ENCODE measurements around the gene SSBP3.

SSBP3 gene

GRCh38 chr1:54409156-54410142 lies 3.3 kb upstream of the SSBP3 start:
- no peak for DNase-seq

- peak; percentile 79 to 89 for DNase-seq
These were observed 2.2 kb upstream of the SSBP3 start for GRCh38 chr1:54408147-54409066.

DNA sequence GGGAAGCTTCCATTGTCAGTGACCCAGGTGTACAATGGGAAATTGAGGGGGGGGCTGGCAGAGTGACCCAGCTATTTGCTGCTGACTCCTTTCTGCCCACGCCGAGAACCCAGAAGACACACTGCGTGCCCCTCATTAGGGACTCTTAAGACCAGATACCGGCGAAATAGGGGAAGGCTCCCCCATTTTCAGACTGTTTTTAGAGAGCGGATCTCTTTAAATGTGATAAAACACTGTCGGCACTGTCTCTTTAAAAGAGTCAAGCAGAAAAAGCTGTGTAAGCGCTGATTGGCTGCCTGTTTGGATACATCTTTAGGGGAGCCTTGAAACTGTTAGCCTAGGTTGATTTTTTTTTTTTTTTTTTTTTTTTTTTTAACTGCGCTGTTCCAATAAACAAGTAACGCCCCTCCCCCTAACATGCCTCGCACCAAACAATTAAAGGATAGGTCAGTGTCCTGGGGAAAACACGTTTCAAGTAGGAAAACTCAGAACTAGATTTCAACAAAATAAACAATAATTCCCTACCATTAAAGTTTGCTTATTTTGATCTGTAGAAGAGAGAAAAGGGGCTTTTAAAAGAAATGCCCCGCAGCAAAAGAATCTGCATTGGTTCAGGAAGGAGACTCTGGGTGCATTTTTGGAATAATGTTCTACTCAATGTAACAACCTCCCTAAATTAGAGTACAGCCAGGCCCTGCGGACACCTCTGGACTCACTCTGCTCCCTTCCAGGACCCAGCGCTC lies 1.4 kb upstream of the SSBP3 start:
- DNase-seq, result peak; percentile 88 to 93

DNA sequence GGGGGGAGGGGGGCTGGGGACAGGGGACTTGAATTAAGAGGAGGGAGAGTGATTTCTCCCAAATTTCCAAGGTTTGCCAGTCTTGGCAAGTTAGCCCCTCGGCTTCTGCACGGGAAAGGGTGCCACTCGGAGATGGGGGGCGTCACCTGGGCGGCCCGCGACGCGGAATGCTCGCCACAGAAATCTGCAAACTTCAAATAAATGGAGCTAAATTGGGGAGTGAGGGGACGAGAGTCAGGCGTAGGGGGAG lies 885 bp upstream of the SSBP3 start:
- no peak for DNase-seq

DNA sequence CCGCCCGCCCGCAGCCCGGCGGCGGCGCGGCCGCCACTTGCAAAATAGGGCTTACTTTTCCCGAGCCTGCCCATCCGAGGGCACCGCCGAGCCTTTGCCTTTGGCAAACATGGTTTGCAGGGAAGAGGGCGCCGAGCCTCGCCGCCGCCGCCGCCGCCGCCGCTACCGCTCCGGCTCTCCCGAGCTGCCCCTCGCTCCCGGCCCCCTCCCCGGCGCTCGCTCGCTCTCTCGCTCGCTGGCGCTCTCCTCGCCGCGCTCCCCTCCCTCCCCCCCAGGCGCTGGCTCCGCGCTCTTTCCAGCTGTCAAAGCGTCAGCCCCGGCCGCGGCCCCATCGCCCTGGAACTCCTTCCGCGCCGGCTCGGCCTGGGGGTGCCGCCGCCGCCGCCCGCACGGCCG lies 298 bp downstream of the SSBP3 start:
- no peak for DNase-seq

DNA sequence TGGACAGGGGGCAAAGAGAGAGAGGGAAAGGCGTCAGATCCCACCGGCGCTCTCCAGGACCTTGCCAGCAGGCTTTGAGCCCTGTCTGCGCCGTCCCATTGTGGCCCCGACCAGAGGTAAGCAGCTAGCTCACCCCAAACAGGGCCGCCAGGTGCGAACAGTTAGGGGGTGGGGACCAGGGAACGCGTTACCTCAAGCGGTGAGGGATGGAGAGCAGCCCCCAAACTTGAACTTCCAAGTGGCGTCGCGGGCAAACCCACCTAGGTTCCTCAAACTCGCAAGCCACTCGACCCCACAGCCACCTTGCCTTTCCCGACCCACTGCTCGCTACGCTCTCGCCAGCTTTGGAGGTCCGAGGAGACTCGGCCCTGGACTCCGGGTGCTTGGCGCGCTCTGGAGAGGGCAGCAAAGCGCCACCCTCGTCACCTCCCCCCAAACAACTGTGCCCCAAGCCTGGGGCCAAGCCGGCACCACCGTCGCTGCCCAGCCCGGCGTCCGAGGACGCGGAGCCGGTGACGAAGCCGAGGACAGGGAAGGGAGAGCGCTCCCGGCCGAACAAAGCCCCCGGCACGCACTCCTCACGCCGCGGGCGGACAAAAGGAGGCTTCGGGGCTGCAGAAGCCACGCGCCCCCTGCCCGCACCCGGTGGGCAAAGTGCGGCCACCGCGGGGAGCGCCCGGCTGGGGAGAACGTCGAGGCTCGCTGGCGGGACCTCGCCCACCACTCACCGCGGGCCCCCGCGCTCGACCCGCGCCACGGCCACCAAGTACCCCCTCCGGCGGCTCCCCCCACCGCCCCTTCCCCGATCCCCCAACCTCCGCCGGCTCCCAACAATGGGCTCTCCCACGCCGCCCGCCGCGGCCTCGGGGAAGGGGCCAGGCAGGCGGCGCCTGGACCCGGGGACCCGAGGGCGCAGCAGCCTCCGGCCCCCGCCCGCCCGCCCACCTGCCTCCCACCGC lies 976 bp downstream of the SSBP3 start:
- DNase-seq, result peak; percentile 19 to 50

DNA sequence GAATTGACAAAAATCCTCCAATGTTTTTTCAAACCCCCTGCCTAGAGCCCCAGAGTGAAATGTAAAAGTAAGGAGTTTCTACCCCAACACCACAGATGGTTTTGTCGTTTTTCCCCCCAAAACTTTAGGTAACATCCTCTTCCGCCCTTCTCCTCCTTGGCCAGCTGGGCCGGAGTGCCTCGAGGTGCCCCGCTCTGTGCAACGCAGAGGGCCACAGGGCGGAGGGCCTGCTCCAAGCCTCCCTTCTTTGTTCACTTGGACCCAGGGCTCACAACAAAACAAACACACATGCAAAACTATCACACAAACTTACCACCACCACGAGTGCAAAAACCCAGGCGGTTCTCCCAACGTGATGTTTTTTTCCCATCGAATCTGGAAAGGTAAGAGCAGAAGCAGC lies 1.9 kb downstream of the SSBP3 start:
- DNase-seq, result no peak

DNA sequence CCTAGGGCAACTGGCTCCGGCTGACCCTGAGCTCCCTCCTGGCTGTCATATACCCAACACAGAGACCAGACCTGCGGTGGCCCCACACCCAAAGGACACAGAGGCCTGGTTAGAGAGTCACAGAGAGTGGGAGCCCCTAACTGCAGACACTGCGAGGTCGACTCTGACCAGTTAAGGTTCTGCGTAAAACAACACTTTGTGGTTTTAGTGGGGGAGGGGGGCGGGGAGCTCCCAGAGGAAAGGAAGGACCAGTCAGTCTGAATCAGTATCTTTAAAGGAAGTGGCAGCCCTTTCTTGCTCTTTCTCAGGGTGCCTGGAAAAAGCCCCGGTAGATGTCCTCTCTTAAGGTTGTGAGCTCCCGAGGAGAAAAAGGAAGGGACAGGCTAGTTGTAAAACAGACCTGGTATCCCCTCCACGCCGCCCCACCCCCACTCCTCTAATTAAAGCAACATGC lies 2.4 kb downstream of the SSBP3 start:
- peak; percentile 7 to 39 for DNase-seq

- DNase-seq, result no peak
These were observed 2.8 kb downstream of the SSBP3 start for GRCh38 chr1:54403405-54403804.

- no peak for DNase-seq
These were observed 3.3 kb downstream of the SSBP3 start for GRCh38 chr1:54402896-54403295.

- DNase-seq, result no peak
These were observed 4.4 kb downstream of the SSBP3 start for GRCh38 chr1:54401799-54402198.

GRCh38 chr1:54400329-54400728 lies 5.9 kb downstream of the SSBP3 start:
- peak in 1 of 2 donors; percentile 7 for DNase-seq

GRCh38 chr1:54399765-54400164 lies 6.4 kb downstream of the SSBP3 start:
- no peak for DNase-seq

- no peak for DNase-seq
These were observed 7.1 kb downstream of the SSBP3 start for GRCh38 chr1:54398963-54399528.

- DNase-seq, result no peak
These were observed 8.2 kb downstream of the SSBP3 start for GRCh38 chr1:54397980-54398379.

- DNase-seq, result no peak
These were observed 9.1 kb downstream of the SSBP3 start for GRCh38 chr1:54397090-54397591.

DNA sequence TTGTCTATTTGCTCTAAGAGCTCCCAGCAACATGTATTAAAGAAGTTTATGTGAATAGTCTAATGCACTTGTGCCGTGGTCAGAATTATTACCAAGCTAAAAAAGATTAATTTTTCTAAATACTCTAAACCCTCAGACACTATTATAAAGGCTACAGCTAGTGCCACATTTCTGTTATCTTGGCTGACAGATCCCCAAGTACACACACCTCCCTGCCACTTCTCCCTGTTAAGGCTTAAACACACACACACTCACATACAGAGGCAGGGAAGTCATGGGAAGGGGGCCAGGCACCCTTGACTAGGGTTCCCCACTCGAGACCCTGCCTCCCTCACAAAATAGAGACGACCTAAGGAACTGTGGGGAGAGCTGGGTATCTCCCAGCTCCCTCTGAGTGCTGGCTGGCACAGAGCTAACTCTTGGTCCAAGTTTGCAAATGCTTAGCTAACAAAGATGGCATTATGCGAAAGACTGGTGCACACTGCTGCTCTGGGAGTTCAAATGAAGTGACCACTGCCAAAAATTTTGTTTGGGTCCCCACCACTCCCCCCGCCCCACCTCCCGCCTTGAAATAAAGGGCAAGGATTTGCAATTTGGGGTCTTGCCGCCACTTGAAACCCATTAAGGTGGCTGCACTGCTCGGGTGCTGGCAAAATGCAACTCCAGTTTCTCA lies 9.8 kb downstream of the SSBP3 start:
- no peak for DNase-seq

- DNase-seq, result no peak
These were observed 10.8 kb downstream of the SSBP3 start for GRCh38 chr1:54395281-54395934.

- DNase-seq, result no peak
These were observed 12.1 kb downstream of the SSBP3 start for GRCh38 chr1:54394104-54394503.

DNA sequence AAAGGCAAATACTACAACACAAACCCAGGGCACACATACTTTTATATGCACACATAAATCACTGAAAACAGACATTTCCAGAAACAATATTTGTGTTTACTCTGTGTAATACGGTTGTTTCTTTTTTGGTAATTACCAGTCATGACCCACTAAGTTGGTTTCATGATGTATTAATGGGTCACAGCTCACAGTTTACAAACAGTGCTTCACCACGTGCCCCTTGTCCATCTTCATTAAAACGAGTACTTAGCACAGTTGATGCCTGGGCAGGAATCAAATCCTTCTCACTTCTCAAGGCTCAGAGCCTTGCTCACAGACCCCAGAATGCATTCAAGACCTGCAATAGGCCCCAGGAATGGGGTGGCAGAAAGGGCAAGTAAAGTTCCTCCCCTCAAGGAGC lies 13.8 kb downstream of the SSBP3 start:
- no peak for DNase-seq
